ENCODE results near the gene DUSP16. TPM values are rescaled to one million over a fixed set of nuclear protein-coding genes. Genes with fewer than 3 reads are reported as not detected.
A peak's percentile ranks its signal among the peaks of the same experiment; 100 is the strongest.
"Not testable (repeated sequence)": the region's sequence is repeated elsewhere in the genome, so short reads cannot be mapped to it uniquely, and the experiment has no call there.

Gene DUSP16
- total RNA-seq, 1 donor from 2014 or later: 64.7 TPM

DNA sequence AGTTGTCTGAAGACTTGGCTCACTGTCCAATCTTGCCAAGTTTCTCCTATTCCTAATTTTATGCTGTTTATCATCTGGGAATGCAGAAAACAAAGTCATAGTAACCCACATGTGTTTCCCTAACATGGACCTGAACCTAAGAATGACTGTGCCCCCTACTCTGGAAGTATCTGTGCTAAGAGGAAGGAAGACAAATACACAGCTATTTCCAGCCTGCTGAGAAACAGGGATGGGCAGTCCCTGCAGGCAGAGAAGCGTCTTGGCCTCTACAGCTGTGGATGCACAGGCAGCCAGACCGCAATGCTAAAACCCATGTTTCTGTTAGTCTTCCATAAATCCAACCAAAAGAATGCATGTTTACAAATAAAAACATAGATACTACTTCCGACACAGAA is 56.2 kb downstream of the DUSP16 start:
- peak overlapping the region; percentile 53 for H3K4me3 Mint-ChIP-seq (ENCODE audit: low read depth)
- H3K4me1 Mint-ChIP-seq (ENCODE audit: low read depth): peaks cover 64% of the 10 kb centered on the region
- no peaks in the 10 kb centered on the region for H3K27me3 Mint-ChIP-seq (ENCODE audit: low read depth)
- intact Hi-C loops (cut with micrococcal nuclease): loop anchor here (1.0 to 5.0 kb wide), 5 partner anchors 19 to 211 kb away; partner anchors contain the start of gene CDKN1B
- peak overlapping the region; percentile 97 for H3K27ac Mint-ChIP-seq
- peaks cover 37% of the 10 kb centered on the region for H3K36me3 Mint-ChIP-seq (ENCODE audit: low read depth)
- no peaks in the 10 kb centered on the region for H3K9me3 Mint-ChIP-seq
- no peak for DNase-seq (ENCODE audit: low spot score)

DNA sequence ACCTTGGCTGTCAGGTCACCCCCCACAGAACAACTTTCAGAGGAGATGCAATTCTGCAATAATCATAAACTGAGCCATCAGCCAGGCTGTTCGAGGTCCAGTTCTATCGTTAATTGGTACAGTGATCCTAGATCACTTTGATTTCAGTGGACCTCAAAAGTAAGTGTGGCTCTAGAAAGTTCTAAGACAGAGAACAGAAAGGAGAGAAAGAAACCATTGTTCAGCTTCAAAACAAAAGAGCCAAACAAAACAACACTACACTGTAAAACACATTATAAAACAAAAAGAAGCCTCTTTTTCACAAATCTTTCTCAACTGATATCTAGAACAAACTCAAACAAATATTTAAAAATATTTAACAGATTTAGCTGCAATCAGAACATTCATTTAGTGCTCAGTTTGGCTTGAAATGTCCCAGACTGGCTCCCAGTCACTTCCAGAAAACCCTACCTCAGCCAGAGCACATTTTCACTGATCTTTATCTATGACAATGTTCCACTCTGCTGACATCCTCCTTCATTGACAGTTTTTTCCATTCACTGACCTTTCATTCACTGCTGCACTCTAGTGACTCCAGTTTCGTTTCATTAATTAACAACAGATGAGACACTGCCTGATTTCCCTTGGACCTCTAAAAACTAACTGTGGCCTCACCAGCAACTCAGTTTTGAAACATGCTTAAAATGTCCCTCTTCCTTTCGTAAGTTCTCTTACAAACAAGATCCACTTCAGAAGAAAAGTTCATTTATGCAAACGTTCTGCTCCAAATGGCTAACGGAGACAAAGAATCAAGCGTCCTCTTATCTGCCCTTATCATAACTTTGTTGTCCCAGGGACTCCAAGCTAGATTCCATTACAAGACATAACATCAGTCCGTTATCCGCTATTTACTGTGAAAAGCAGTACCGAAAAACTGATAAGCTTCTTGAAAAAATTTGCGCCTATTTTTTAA is 56.8 kb downstream of the DUSP16 start:
- intact Hi-C loops (cut with micrococcal nuclease): loop anchor here (1.0 to 5.0 kb wide), 5 partner anchors 19 to 211 kb away; partner anchors contain the start of gene CDKN1B
- peak overlapping the region; percentile 97 for H3K27ac Mint-ChIP-seq
- no peaks in the 10 kb centered on the region for H3K9me3 Mint-ChIP-seq
- peaks cover 44% of the 10 kb centered on the region for H3K36me3 Mint-ChIP-seq (ENCODE audit: low read depth)
- no peak for DNase-seq (ENCODE audit: low spot score)
- peaks cover 70% of the 10 kb centered on the region for H3K4me1 Mint-ChIP-seq (ENCODE audit: low read depth)
- no peaks in the 10 kb centered on the region for H3K27me3 Mint-ChIP-seq (ENCODE audit: low read depth)
- peak overlapping the region; percentile 53 for H3K4me3 Mint-ChIP-seq (ENCODE audit: low read depth)

DNA sequence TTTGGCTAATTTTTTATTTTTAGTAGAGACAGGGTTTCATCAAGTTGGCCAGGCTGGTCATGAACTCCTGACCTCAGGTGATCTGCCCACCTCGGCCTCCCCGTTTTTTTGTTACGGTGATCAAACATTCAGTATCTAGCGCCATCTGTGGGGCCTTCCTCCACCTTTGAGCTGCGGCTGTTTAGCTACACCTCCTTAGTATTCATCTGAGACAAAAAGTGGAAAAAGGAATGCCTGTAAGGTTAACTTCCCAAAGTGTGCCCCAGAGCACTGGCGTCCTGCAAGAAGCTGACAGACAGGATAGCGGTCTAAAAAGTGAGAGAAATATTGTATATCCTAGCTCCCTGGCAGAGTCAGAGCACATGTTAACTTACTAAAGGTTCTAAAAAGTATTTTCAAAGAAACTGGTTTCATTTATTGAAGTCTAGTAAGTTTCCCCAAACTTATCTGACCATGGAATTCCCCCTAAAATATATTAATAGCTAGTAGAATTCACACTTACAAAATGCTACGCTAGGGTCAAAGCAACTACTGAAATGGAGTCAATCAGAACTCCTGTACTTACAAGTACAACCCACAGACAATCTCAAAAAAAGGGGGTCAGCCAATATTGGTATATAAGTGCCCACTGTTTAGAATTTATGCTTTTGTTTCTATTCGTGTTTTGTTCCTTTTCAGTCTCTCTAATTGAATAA is 59.1 kb downstream of the DUSP16 start:
- intact Hi-C loops (cut with micrococcal nuclease): no loop called here
- peak overlapping the region; percentile 93 for H3K27ac Mint-ChIP-seq
- no peak for DNase-seq (ENCODE audit: low spot score)
- no peak overlapping the region for H3K4me3 Mint-ChIP-seq (ENCODE audit: low read depth)
- no peaks in the 10 kb centered on the region for H3K27me3 Mint-ChIP-seq (ENCODE audit: low read depth)
- H3K4me1 Mint-ChIP-seq (ENCODE audit: low read depth): peaks cover 66% of the 10 kb centered on the region
- peaks cover 64% of the 10 kb centered on the region for H3K36me3 Mint-ChIP-seq (ENCODE audit: low read depth)
- H3K9me3 Mint-ChIP-seq: no peaks in the 10 kb centered on the region

- intact Hi-C loops (cut with micrococcal nuclease): no loop called here
- Mint-ChIP-seq H3K27ac (peak overlapping the region; percentile 93), H3K27me3 (ENCODE audit: low read depth) (no peaks in the 10 kb centered on the region), H3K36me3 (ENCODE audit: low read depth) (peaks cover 57% of the 10 kb centered on the region), H3K4me1 (ENCODE audit: low read depth) (peaks cover 59% of the 10 kb centered on the region), H3K9me3 (no peaks in the 10 kb centered on the region), H3K4me3 (ENCODE audit: low read depth) (no peak overlapping the region)
- DNase-seq (ENCODE audit: low spot score): no peak
These were observed 59.9 kb downstream of the DUSP16 start for GRCh38 chr12:12502815-12503151.

- DNase-seq (ENCODE audit: low spot score); H3K9me3 Mint-ChIP-seq; H3K4me3 Mint-ChIP-seq (ENCODE audit: low read depth); intact Hi-C loops (cut with micrococcal nuclease); H3K27me3 Mint-ChIP-seq (ENCODE audit: low read depth): not testable (repeated sequence)
- peaks cover 56% of the 10 kb centered on the region for H3K36me3 Mint-ChIP-seq (ENCODE audit: low read depth)
- H3K27ac Mint-ChIP-seq: peak overlapping the region; percentile 93
- peaks cover 58% of the 10 kb centered on the region for H3K4me1 Mint-ChIP-seq (ENCODE audit: low read depth)
These were observed 60.4 kb downstream of the DUSP16 start for GRCh38 chr12:12502130-12502814.

- peaks cover 55% of the 10 kb centered on the region for H3K36me3 Mint-ChIP-seq (ENCODE audit: low read depth)
- intact Hi-C loops (cut with micrococcal nuclease): loop anchor here (1.0 kb wide), 1 partner anchor 18 kb away; no protein-coding TSS in a partner anchor
- peaks cover 54% of the 10 kb centered on the region for H3K4me1 Mint-ChIP-seq (ENCODE audit: low read depth)
- no peaks in the 10 kb centered on the region for H3K27me3 Mint-ChIP-seq (ENCODE audit: low read depth)
- peak overlapping the region; percentile 89 for H3K27ac Mint-ChIP-seq
- H3K4me3 Mint-ChIP-seq (ENCODE audit: low read depth): no peak overlapping the region
- no peak for DNase-seq (ENCODE audit: low spot score)
- H3K9me3 Mint-ChIP-seq: no peaks in the 10 kb centered on the region
These were observed 61.5 kb downstream of the DUSP16 start for GRCh38 chr12:12501121-12501520.

DNA sequence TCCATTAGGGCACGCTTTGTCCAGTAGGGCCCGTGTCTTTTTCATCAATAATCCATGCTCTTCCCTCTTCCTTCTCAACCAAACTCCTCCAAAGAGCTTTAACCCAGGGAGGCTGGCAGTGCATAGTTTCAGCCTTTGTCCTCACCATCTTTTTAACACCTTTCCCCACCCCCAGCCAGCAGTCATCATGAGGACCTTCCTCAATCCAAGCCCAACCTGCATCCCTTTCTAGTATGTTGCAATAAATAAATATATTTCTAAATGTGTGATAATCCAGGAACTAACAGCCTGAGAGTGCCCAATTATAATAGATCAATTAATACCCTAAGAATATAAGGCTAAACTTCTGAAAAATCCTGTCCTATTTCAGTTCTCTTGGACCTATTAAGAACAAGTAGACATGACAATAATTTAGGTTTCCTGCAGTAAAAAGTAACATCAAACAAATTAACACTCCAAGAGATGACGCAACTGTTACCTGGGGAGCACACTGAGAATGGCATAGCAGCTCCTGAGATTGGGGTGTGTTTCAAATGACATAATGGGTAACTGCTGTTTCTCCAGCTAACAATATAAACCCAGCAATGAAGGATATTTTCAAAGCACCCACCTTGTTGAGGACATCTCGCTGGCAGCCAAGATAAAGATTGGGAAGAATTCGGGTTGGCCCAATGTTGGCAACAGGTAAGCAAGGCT is 62.6 kb downstream of the DUSP16 start:
- H3K9me3 Mint-ChIP-seq: no peaks in the 10 kb centered on the region
- DNase-seq (ENCODE audit: low spot score): no peak
- peak overlapping the region; percentile 10 for H3K27ac Mint-ChIP-seq
- H3K27me3 Mint-ChIP-seq (ENCODE audit: low read depth): no peaks in the 10 kb centered on the region
- H3K4me3 Mint-ChIP-seq (ENCODE audit: low read depth): no peak overlapping the region
- H3K36me3 Mint-ChIP-seq (ENCODE audit: low read depth): peaks cover 51% of the 10 kb centered on the region
- peaks cover 51% of the 10 kb centered on the region for H3K4me1 Mint-ChIP-seq (ENCODE audit: low read depth)
- intact Hi-C loops (cut with micrococcal nuclease): no loop called here

DNA sequence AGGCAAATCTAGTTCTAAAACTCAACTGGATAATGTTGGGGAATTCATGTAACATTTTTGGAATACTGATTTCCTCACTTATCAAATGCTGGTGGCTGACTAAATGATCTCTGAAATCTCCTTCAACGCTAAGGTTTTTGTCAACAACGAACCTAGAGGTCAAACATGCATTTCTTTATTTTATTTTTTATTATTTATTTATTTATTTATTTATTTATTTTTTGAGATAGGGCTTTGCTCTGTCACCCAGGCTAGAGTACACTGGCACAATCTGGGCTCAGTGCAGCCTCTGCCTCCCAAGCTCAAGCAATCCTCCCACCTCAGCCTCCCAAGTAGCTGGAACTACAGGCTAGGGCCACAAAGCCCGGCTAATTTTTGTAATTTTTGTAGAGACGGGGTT is 64.5 kb downstream of the DUSP16 start:
- intact Hi-C loops (cut with micrococcal nuclease): no loop called here
- Mint-ChIP-seq H3K4me3 (ENCODE audit: low read depth) (no peak overlapping the region), H3K27ac (no peak overlapping the region), H3K36me3 (ENCODE audit: low read depth) (peaks cover 42% of the 10 kb centered on the region), H3K9me3 (no peaks in the 10 kb centered on the region), H3K27me3 (ENCODE audit: low read depth) (no peaks in the 10 kb centered on the region), H3K4me1 (ENCODE audit: low read depth) (peaks cover 40% of the 10 kb centered on the region)
- no peak for DNase-seq (ENCODE audit: low spot score)

DNA sequence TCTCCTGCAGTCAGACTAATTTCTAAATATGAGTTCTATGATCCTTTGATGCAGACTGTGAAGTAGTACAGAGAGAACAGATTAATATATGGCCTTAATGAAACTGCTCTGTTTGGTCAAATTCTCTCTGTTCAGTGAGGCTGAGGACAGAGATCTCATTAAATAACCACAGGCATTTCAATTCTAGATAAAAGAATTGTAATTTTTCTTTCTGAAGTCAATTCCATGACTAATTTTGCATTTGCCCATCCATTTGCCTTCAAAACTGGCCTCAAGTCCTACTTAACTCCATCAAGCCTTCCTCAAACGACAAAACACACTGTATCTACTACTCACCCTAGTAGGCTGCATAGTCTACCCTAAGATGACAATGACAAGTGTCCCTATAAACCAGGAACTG is 67.1 kb downstream of the DUSP16 start:
- no peaks in the 10 kb centered on the region for H3K9me3 Mint-ChIP-seq
- H3K36me3 Mint-ChIP-seq (ENCODE audit: low read depth): peaks cover 28% of the 10 kb centered on the region
- H3K4me3 Mint-ChIP-seq (ENCODE audit: low read depth): no peak overlapping the region
- no peak for DNase-seq (ENCODE audit: low spot score)
- H3K27me3 Mint-ChIP-seq (ENCODE audit: low read depth): no peaks in the 10 kb centered on the region
- H3K27ac Mint-ChIP-seq: no peak overlapping the region
- peaks cover 22% of the 10 kb centered on the region for H3K4me1 Mint-ChIP-seq (ENCODE audit: low read depth)
- intact Hi-C loops (cut with micrococcal nuclease): no loop called here

DNA sequence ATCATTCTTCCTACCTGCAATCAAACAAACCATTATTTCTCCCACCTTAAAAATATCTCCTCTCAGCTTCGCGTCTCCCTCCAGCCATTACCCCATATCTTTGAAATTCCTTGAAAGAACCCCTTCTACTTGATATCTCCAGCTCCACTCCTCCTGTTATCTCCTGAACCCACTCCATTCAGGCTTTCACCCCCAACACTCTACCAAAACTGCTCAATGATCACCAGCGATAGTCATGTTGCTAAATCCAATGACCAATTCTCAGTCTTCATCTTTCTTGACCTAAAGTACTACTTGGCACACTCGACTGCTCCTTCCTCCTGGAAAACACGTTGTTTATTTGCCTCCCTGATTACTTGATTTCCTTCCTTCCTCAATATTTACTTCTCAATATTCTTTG is 70.1 kb downstream of the DUSP16 start:
- no peak overlapping the region for H3K27ac Mint-ChIP-seq
- no peaks in the 10 kb centered on the region for H3K9me3 Mint-ChIP-seq
- peaks cover 27% of the 10 kb centered on the region for H3K36me3 Mint-ChIP-seq (ENCODE audit: low read depth)
- peaks cover 31% of the 10 kb centered on the region for H3K4me1 Mint-ChIP-seq (ENCODE audit: low read depth)
- no peaks in the 10 kb centered on the region for H3K27me3 Mint-ChIP-seq (ENCODE audit: low read depth)
- no peak for DNase-seq (ENCODE audit: low spot score)
- no peak overlapping the region for H3K4me3 Mint-ChIP-seq (ENCODE audit: low read depth)
- intact Hi-C loops (cut with micrococcal nuclease): no loop called here

DNA sequence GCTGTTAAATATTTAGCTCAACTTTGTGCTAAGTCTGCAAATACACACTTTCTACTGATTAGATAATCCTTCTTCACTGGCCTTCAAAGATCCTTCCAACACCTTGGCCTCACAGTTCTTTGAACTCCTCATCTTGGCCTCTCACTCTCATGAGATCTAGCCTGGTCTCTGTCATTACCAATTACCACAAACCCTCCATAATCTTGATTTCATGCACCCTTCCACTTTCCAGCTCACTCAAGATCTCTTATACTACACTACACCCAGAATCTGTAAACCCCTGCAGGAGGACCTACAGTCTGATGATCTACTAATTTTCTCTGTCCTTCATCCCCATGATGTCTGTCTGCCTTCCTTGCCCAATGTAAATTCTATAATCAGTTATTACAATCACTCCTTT is 71.1 kb downstream of the DUSP16 start:
- H3K9me3 Mint-ChIP-seq: no peaks in the 10 kb centered on the region
- no peak overlapping the region for H3K4me3 Mint-ChIP-seq (ENCODE audit: low read depth)
- no peak overlapping the region for H3K27ac Mint-ChIP-seq
- DNase-seq (ENCODE audit: low spot score): no peak
- peaks cover 37% of the 10 kb centered on the region for H3K4me1 Mint-ChIP-seq (ENCODE audit: low read depth)
- intact Hi-C loops (cut with micrococcal nuclease): no loop called here
- H3K36me3 Mint-ChIP-seq (ENCODE audit: low read depth): peaks cover 33% of the 10 kb centered on the region
- no peaks in the 10 kb centered on the region for H3K27me3 Mint-ChIP-seq (ENCODE audit: low read depth)

GRCh38 chr12:12488823-12489550 is 73.7 kb downstream of the DUSP16 start:
- Mint-ChIP-seq H3K27ac (peak overlapping the region; percentile 60), H3K4me1 (ENCODE audit: low read depth) (peaks cover 34% of the 10 kb centered on the region), H3K9me3 (no peaks in the 10 kb centered on the region), H3K4me3 (ENCODE audit: low read depth) (no peak overlapping the region), H3K27me3 (ENCODE audit: low read depth) (no peaks in the 10 kb centered on the region), H3K36me3 (ENCODE audit: low read depth) (peaks cover 49% of the 10 kb centered on the region)
- no peak for DNase-seq (ENCODE audit: low spot score)
- intact Hi-C loops (cut with micrococcal nuclease): no loop called here

Data from activated T-helper 2 cell treated with anti-CD3 and anti-CD28 coated beads, Interferon-gamma antibody, Interleukin-2, Interleukin-4, amounts not matched to agents 10 μg/mL and 5 μg/mL and 100 μg/mL, durations not matched to agents 14 hours and 24 hours and 36 hours (primary cell).